SK-N-SH treated with all-trans-retinoic acid at 6 μM for 48 hours (cell line): Measurements from ENCODE around the gene SMCR8.
"Not testable (repeated sequence)": the region's sequence is repeated elsewhere in the genome, so short reads cannot be mapped to it uniquely, and the experiment has no call there.

Experiments
- ATAC-seq: fragments of 200-7000 bp; cut with Tn5 transposase; 3 replicates; pipeline ENCODE4 v1.9.1; 2020; ENCODE audit warnings: mild to moderate bottlenecking, moderate library complexity
- BACH2 ChIP-seq: fragments of 250-450 bp; sonication (Bioruptor Pico); IDR thresholded peaks from 2 replicates; pipeline ENCODE4 v1.9.0; 2021; ENCODE audit warnings: mild to moderate bottlenecking, borderline replicate concordance
- CREB5 ChIP-seq: fragments of 250-450 bp; sonication (Bioruptor Pico); IDR thresholded peaks from 2 replicates; pipeline ENCODE4 v1.5.1; 2020; ENCODE audit warnings: low read depth, mild to moderate bottlenecking, moderate library complexity
- CSDC2 ChIP-seq: fragments of 250-450 bp; sonication (Bioruptor Pico); IDR thresholded peaks from 2 replicates; pipeline ENCODE4 v1.5.0; 2020; ENCODE audit warnings: mild to moderate bottlenecking, moderate library complexity
- CSRNP3 ChIP-seq: fragments of 250-450 bp; sonication (Bioruptor Pico); IDR thresholded peaks from 2 replicates; pipeline ENCODE4 v1.5.1; 2021; ENCODE audit warnings: mild to moderate bottlenecking, moderate library complexity
- ESRRG ChIP-seq: fragments of 250-450 bp; sonication (Bioruptor Pico); IDR thresholded peaks from 2 replicates; pipeline ENCODE4 v1.6.1; 2021; ENCODE audit warnings: mild to moderate bottlenecking
- GLIS3 ChIP-seq: fragments of 250-450 bp; sonication (Bioruptor Pico); IDR thresholded peaks from 2 replicates; pipeline ENCODE4 v1.5.0; 2020; ENCODE audit warnings: mild to moderate bottlenecking, moderate library complexity
- ISL1 ChIP-seq: fragments of 250-450 bp; sonication (Bioruptor Pico); IDR thresholded peaks from 2 replicates; pipeline ENCODE4 v2.1.2; 2022; ENCODE audit warnings: mild to moderate bottlenecking, moderate library complexity
- OSR1 ChIP-seq: fragments of 250-450 bp; sonication (Bioruptor Pico); IDR thresholded peaks from 2 replicates; pipeline ENCODE4 v1.8.0; 2022; ENCODE audit warnings: moderate library complexity, mild to moderate bottlenecking, inconsistent platforms
- PATZ1 ChIP-seq: fragments of 250-450 bp; sonication (Bioruptor Pico); IDR thresholded peaks from 2 replicates; pipeline ENCODE4 v1.8.0; 2020; ENCODE audit warnings: mild to moderate bottlenecking, moderate library complexity, borderline replicate concordance
- PPARA ChIP-seq: fragments of 250-450 bp; sonication (Bioruptor Pico); IDR thresholded peaks from 2 replicates; pipeline ENCODE4 v1.5.0; 2020; ENCODE audit warnings: mild to moderate bottlenecking, borderline replicate concordance
- RARB ChIP-seq: fragments of 250-450 bp; sonication (Bioruptor Pico); IDR thresholded peaks from 2 replicates; pipeline ENCODE4 v1.8.0; 2021; ENCODE audit warnings: mild to moderate bottlenecking, moderate library complexity
- TCF4 ChIP-seq: fragments of 250-450 bp; sonication (Bioruptor Pico); IDR thresholded peaks from 2 replicates; pipeline ENCODE4 v1.8.0; 2021; ENCODE audit warnings: mild to moderate bottlenecking, moderate library complexity, borderline replicate concordance
- TOX ChIP-seq: fragments of 250-450 bp; sonication (Bioruptor Pico); IDR thresholded peaks from 2 replicates; pipeline ENCODE4 v1.8.0; 2021; ENCODE audit warnings: mild to moderate bottlenecking, moderate library complexity, borderline replicate concordance
- TSHZ2 ChIP-seq: fragments of 250-450 bp; sonication (Bioruptor Pico); IDR thresholded peaks from 2 replicates; pipeline ENCODE4 v1.5.0; 2020; ENCODE audit warnings: mild to moderate bottlenecking, moderate library complexity
- ZC3H10 ChIP-seq: fragments of 250-450 bp; sonication (Bioruptor Pico); IDR thresholded peaks from 2 replicates; pipeline ENCODE4 v1.5.1; 2021; ENCODE audit warnings: mild to moderate bottlenecking, moderate library complexity
- ZFP3 ChIP-seq: fragments of 250-450 bp; sonication (Bioruptor Pico); IDR thresholded peaks from 2 replicates; pipeline ENCODE4 v1.5.0; 2020; ENCODE audit warnings: mild to moderate bottlenecking, moderate library complexity
- ZFP30 ChIP-seq: fragments of 450-650 bp; formaldehyde crosslinking; IDR thresholded peaks from 2 replicates; pipeline ENCODE4 v1.5.0; 2022; ENCODE audit warnings: mild to moderate bottlenecking, moderate library complexity
- ZNF70 ChIP-seq: fragments of 450-650 bp; formaldehyde crosslinking; IDR thresholded peaks from 2 replicates; pipeline ENCODE4 v1.5.0; 2020; ENCODE audit warnings: mild to moderate bottlenecking, moderate library complexity
- ZNF8 ChIP-seq: fragments of 450-650 bp; formaldehyde crosslinking; IDR thresholded peaks from 2 replicates; pipeline ENCODE4 v1.5.0; 2020; ENCODE audit warnings: mild to moderate bottlenecking, moderate library complexity
- TF ChIP-seq, protein P1 (sequence below): fragments of 250-450 bp; sonication (Bioruptor Pico); IDR thresholded peaks from 2 replicates; pipeline ENCODE4 v1.8.0; 2021; ENCODE audit warnings: low read depth, mild to moderate bottlenecking, moderate library complexity, borderline replicate concordance

The SMCR8 gene

DNA sequence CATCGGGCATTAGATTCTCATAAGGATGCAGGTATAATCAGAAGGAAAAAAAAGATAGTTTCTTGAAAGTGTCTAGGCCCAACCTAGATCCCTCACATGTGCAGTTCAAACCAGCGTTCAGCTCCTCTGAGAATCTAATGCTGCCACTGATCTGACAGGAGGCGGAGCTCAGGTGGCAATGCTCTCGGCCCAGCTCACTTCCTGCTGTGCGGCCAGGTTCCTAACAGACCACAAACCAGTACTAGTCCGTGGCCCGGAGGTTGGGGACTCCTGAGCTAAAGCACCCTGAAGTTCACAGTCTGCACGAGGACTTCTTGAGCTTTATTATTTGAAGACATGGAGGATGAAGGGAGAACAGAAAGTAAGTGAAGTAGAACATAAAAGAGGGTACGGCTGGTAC lies 16.8 kb downstream of the SMCR8 start:
- TF ChIP-seq TOX (CRISPR knock-in tag) (no peak), GLIS3 (no peak), PPARA (CRISPR knock-in tag) (no peak), CSDC2 (CRISPR knock-in tag) (no peak), ZFP30 (CRISPR knock-in tag) (no peak), ZNF70 (CRISPR knock-in tag) (no peak)
- TF ChIP-seq, all 23 proteins: peak for 0
- no peak for ATAC-seq

GRCh38 chr17:18332909-18333489 lies 17.9 kb downstream of the SMCR8 start:
- peak; percentile 40; the same call in 2 of the 3 replicates for ATAC-seq
- TF ChIP-seq CREB5 (CRISPR knock-in tag) (no peak), ZNF70 (CRISPR knock-in tag) (no peak), PATZ1 (CRISPR knock-in tag) (no peak), ZFP30 (CRISPR knock-in tag) (no peak), OSR1 (no peak), ZNF8 (CRISPR knock-in tag) (no peak), BACH2 (CRISPR knock-in tag) (no peak), TOX (CRISPR knock-in tag) (no peak), ZFP3 (CRISPR knock-in tag) (no peak), ESRRG (no peak), ZC3H10 (no peak), TSHZ2 (CRISPR knock-in tag) (no peak), PPARA (CRISPR knock-in tag) (no peak), GLIS3 (no peak), CSRNP3 (CRISPR knock-in tag) (no peak), ISL1 (CRISPR knock-in tag) (no peak), TCF4 (no peak), RARB (no peak), CSDC2 (CRISPR knock-in tag) (no peak)
- TF ChIP-seq, protein P1, sequence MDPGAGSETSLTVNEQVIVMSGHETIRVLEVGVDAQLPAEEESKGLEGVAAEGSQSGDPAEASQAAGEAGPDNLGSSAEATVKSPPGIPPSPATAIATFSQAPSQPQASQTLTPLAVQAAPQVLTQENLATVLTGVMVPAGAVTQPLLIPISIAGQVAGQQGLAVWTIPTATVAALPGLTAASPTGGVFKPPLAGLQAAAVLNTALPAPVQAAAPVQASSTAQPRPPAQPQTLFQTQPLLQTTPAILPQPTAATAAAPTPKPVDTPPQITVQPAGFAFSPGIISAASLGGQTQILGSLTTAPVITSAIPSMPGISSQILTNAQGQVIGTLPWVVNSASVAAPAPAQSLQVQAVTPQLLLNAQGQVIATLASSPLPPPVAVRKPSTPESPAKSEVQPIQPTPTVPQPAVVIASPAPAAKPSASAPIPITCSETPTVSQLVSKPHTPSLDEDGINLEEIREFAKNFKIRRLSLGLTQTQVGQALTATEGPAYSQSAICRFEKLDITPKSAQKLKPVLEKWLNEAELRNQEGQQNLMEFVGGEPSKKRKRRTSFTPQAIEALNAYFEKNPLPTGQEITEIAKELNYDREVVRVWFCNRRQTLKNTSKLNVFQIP (CRISPR knock-in tag): no peak

DNA sequence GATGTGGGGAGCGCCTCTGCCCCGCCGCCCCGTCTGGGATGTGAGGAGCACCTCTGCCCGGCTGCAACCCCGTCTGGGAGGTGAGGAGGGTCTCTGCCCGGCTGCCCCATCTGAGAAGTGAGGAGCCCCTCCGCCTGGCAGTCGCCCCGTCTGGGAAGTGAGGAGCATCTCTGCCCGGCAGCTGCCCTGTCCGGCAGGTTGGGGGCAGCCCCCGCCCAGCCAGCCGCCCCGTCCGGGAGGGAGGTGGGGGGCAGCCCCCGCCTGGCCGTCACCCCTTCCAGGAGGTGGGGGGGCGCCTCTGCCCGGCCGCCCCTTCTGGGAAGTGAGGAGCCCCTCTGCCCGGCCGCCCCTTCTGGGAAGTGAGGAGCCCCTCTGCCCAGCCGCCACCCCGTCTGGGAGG lies 23.1 kb downstream of the SMCR8 start:
- not testable (repeated sequence) for ATAC-seq

DNA sequence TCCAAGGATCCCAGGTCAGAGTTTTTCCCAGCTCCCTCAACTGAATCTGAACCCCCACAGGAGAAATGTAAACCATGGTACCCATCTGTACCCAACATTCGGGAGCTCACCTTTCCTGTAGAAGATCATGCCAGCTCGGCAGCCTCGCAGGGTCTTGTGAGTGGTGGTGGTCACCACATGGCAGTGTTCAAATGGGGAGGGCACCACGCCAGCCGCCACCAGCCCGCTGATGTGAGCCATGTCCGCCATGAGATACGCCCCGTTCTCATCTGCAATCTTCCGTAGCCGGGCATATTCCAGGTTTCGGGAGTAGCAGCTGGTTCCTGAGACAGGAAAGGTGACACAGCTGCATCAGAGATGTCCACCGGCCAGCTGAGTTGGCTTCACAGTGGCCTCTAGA lies 24.8 kb downstream of the SMCR8 start:
- no peak for ATAC-seq
- TF ChIP-seq OSR1 (no peak), CSRNP3 (CRISPR knock-in tag) (no peak), ESRRG (no peak), TOX (CRISPR knock-in tag) (no peak), ZFP30 (CRISPR knock-in tag) (no peak), TCF4 (no peak), TSHZ2 (CRISPR knock-in tag) (no peak), GLIS3 (no peak)
- TF ChIP-seq, protein P1 (CRISPR knock-in tag): no peak
